Fibroblast of pulmonary artery (primary cell): ENCODE results near the gene NHLRC2.

ENCODE experiments used
- DNase-seq: peaks from one replicate; pipeline ENCODE4 v3.0.0-alpha.2; 2010; ENCODE audit warnings: low read depth
- H3K4me3 ChIP-seq: replicated peaks from 2 replicates; pipeline ENCODE4 v1.5.1; 2011; ENCODE audit warnings: low read depth, mild to moderate bottlenecking, control low read depth, low read length, moderate library complexity
- CTCF ChIP-seq: IDR thresholded peaks from 2 replicates; pipeline ENCODE4 v1.5.1; 2011; ENCODE audit warnings: mild to moderate bottlenecking, control low read depth, low read length, inconsistent platforms; ENCODE audit errors: missing control alignments

NHLRC2 gene

GRCh38 chr10:113849140-113849803 lies 5.2 kb upstream of the NHLRC2 start:
- DNase-seq = no peak
- TF ChIP-seq CTCF = no peak
- no peak overlapping the region for H3K4me3 ChIP-seq

- no peak for DNase-seq
- H3K4me3 ChIP-seq = no peak overlapping the region
- no peak for TF ChIP-seq CTCF
Observed at GRCh38 chr10:113849946-113850345, 4.5 kb upstream of the NHLRC2 start.

- TF ChIP-seq CTCF = no peak
- DNase-seq = no peak
- H3K4me3 ChIP-seq = peak overlapping the region; percentile 85
Observed at GRCh38 chr10:113853578-113854012, 866 bp upstream of the NHLRC2 start.

- no peak for TF ChIP-seq CTCF
- H3K4me3 ChIP-seq = peak overlapping the region; percentile 85
- peak; percentile 54 for DNase-seq
Observed at GRCh38 chr10:113854761-113855588, 514 bp downstream of the NHLRC2 start.

DNA sequence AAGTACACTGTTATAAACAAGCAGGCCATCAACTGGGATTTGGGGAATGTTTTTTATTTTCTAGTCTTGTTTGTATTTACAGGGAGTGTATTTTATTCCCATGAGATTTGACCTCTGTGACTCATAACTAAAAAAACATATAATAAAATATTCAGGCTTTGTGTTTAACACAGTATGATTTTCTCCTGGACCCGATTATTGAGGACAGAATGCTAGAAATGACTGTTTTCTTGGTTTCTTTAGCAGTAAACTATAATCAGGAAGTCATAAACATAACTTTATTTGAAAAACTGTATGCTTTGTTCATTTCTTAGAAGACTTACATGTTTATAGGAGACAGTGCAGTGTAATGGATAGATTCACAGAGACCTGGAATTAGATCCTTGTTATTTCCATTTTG lies 2.1 kb downstream of the NHLRC2 start:
- TF ChIP-seq CTCF = no peak
- DNase-seq = peak; percentile 11
- H3K4me3 ChIP-seq = peak overlapping the region; percentile 85

- no peak overlapping the region for H3K4me3 ChIP-seq
- TF ChIP-seq CTCF = no peak
- DNase-seq = no peak
Observed at GRCh38 chr10:113857210-113857609, 2.7 kb downstream of the NHLRC2 start.

GRCh38 chr10:113858541-113858940 lies 4.1 kb downstream of the NHLRC2 start:
- no peak for TF ChIP-seq CTCF
- no peak overlapping the region for H3K4me3 ChIP-seq
- peak; percentile 26 for DNase-seq
